Hepatocyte (in vitro differentiated cells): ENCODE measurements around the gene PTPN2. TPM values are rescaled to one million over a fixed set of nuclear protein-coding genes. Genes with fewer than 3 reads are reported as not detected.

Experiments used
- DNase-seq: peaks from one replicate; pipeline ENCODE4 v3.0.0-alpha.2; 2016; ENCODE audit warnings: low spot score
- H2AFZ ChIP-seq: fragments of 200-600 bp; sonication (generic); 2 replicates; pipeline ENCODE4 v1.6.0; 2016; ENCODE audit warnings: antibody characterized with exemption, mild to moderate bottlenecking
- H3K27ac ChIP-seq: fragments of 200-600 bp; sonication (generic); 2 replicates; pipeline ENCODE4 v1.5.1; 2016; ENCODE audit warnings: mild to moderate bottlenecking
- H3K27me3 ChIP-seq: fragments of 200-600 bp; sonication (generic); 2 replicates; pipeline ENCODE4 v1.6.1; 2016
- H3K36me3 ChIP-seq: fragments of 200-600 bp; sonication (generic); replicated peaks from 2 replicates; pipeline ENCODE4 v1.5.1; 2016; ENCODE audit warnings: low read depth; ENCODE audit not compliant: insufficient read depth
- H3K4me1 ChIP-seq: fragments of 200-600 bp; sonication (generic); 2 replicates; pipeline ENCODE4 v1.5.1; 2016; ENCODE audit warnings: mild to moderate bottlenecking, moderate library complexity; ENCODE audit not compliant: insufficient read depth
- H3K4me2 ChIP-seq: fragments of 200-600 bp; sonication (generic); 2 replicates; pipeline ENCODE4 v1.6.0; 2016
- H3K4me3 ChIP-seq: fragments of 200-600 bp; sonication (generic); 2 replicates; pipeline ENCODE4 v1.5.1; 2016; ENCODE audit warnings: mild to moderate bottlenecking
- H3K79me2 ChIP-seq: fragments of 200-600 bp; sonication (generic); 2 replicates; pipeline ENCODE4 v1.6.0; 2017; ENCODE audit warnings: mild to moderate bottlenecking
- H3K9me2 ChIP-seq: fragments of 200-600 bp; sonication (generic); replicated peaks from 2 replicates; pipeline ENCODE4 v1.6.0; 2017; ENCODE audit warnings: mild to moderate bottlenecking; ENCODE audit not compliant: insufficient read depth
- H3K9me3 ChIP-seq: fragments of 200-600 bp; sonication (generic); 2 replicates; pipeline ENCODE4 v1.5.1; 2016; ENCODE audit warnings: low read depth, mild to moderate bottlenecking
- H4K20me1 ChIP-seq: fragments of 200-600 bp; sonication (generic); 2 replicates; pipeline ENCODE4 v1.6.0; 2016; ENCODE audit warnings: mild to moderate bottlenecking; ENCODE audit not compliant: insufficient read depth, poor library complexity, severe bottlenecking
- CTCF ChIP-seq: fragments of 200-600 bp; sonication (generic); IDR thresholded peaks from 2 replicates; pipeline ENCODE4 v1.5.1; 2016; ENCODE audit warnings: antibody characterized with exemption, mild to moderate bottlenecking; ENCODE audit not compliant: poor library complexity
- EZH2 ChIP-seq: fragments of 200-600 bp; sonication (generic); IDR thresholded peaks from 2 replicates; pipeline ENCODE4 v1.6.1; 2016; ENCODE audit warnings: antibody characterized with exemption, mild to moderate bottlenecking, borderline replicate concordance
- EZH2phosphoT487 ChIP-seq: fragments of 200-600 bp; sonication (generic); IDR thresholded peaks from one replicate; pipeline ENCODE4 v1.6.1; 2018; ENCODE audit warnings: antibody characterized with exemption, mild to moderate bottlenecking, low read depth, moderate library complexity; ENCODE audit not compliant: unreplicated experiment, severe bottlenecking
- WGBS: methylation state at CpG from one replicate; pipeline ENCODE4 v1.1.6; 2016; ENCODE audit warnings: low lambda C conversion rate; ENCODE audit errors: missing lambda C conversion rate; 5-methylcytosine and 5-hydroxymethylcytosine counted together
- polyA plus RNA-seq: library from polyadenylated mRNA; unstranded; fragments of >200 nt; fragmentation: Nextera tagmentation; extraction: Ambion mirVana; gene quantifications from 2 replicates; pipeline ENCODE4 v1.2.1, GENCODE V29; 2016
- total RNA-seq: library from RNA; depleted of rRNA; stranded (reverse); fragments of >200 nt; gene quantifications from 2 replicates; pipeline ENCODE4 v1.2.3, GENCODE V29; 2014

PTPN2 gene
- total and polyA plus RNA-seq, 2 experiments from 2014 or later, result 32.0 to 36.7 TPM

GRCh38 chr18:12751891-12752290, 132.1 kb downstream of the PTPN2 start:
- Histone ChIP-seq H3K79me2 (no peaks in the 10 kb centered on the region), H4K20me1 (no peaks in the 10 kb centered on the region), H3K4me1 (no peaks in the 10 kb centered on the region), H2AFZ (no peak overlapping the region), H3K27ac (no peak overlapping the region), H3K36me3 (no peaks in the 10 kb centered on the region), H3K27me3 (no peaks in the 10 kb centered on the region), H3K4me3 (no peak overlapping the region), H3K9me2 (no peaks in the 10 kb centered on the region), H3K9me3 (no peaks in the 10 kb centered on the region), H3K4me2 (no peak overlapping the region)
- no peak for DNase-seq
- 94% methylated on average over 4 of the region's 4 CpGs for WGBS
- TF ChIP-seq CTCF (no peak), EZH2phosphoT487 (no peak), EZH2 (no peak)

DNA sequence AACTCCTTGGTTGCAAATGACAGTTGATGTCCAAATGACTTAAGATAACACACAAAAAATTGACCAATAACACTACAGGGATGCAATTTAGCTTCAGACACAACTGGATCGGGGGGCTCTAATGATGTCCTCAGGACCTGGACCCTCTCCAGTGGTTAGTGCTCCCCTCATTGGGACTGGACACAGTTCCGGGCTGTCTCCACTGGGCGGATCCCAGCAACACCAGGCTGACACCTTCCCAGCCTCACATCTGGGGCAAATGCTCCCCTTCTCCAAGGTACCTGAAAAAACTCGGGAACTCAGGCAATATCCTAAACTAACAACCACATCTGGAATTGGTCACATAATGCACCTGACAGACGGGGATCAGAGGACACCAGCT, 132.5 kb downstream of the PTPN2 start:
- no peaks in the 10 kb centered on the region for H3K4me1 ChIP-seq
- H3K79me2 ChIP-seq, result no peaks in the 10 kb centered on the region

GRCh38 chr18:12750715-12751502, 133.1 kb downstream of the PTPN2 start:
- Histone ChIP-seq H3K27me3 (no peaks in the 10 kb centered on the region), H3K9me3 (no peaks in the 10 kb centered on the region), H3K36me3 (no peaks in the 10 kb centered on the region), H3K4me3 (no peak overlapping the region), H4K20me1 (no peaks in the 10 kb centered on the region), H3K4me1 (no peaks in the 10 kb centered on the region), H3K9me2 (no peaks in the 10 kb centered on the region), H3K4me2 (no peak overlapping the region), H2AFZ (no peak overlapping the region), H3K27ac (no peak overlapping the region), H3K79me2 (no peaks in the 10 kb centered on the region)
- no peak for DNase-seq
- 90% methylated on average over 18 of the region's 18 CpGs for WGBS
- TF ChIP-seq CTCF, result no peak
- no peak for TF ChIP-seq EZH2
- no peak for TF ChIP-seq EZH2phosphoT487

More for the DNA sequence above, 132.5 kb downstream of the PTPN2 start:
- no peaks in the 10 kb centered on the region for H3K9me3 ChIP-seq
- DNase-seq, result no peak
- H3K27me3 ChIP-seq, result no peaks in the 10 kb centered on the region
- TF ChIP-seq EZH2 (no peak), CTCF (no peak), EZH2phosphoT487 (no peak)
- H3K27ac ChIP-seq, result no peak overlapping the region
- H3K36me3 ChIP-seq, result no peaks in the 10 kb centered on the region
- H3K9me2 ChIP-seq, result no peaks in the 10 kb centered on the region
- no peaks in the 10 kb centered on the region for H4K20me1 ChIP-seq
- no peak overlapping the region for H3K4me3 ChIP-seq
- no peak overlapping the region for H3K4me2 ChIP-seq
- 91% methylated on average over 5 of the region's 5 CpGs for whole genome bisulfite sequencing
- H2AFZ ChIP-seq, result no peak overlapping the region
